ENCODE measurements around the gene B4GALT7.

The B4GALT7 gene, protein sequence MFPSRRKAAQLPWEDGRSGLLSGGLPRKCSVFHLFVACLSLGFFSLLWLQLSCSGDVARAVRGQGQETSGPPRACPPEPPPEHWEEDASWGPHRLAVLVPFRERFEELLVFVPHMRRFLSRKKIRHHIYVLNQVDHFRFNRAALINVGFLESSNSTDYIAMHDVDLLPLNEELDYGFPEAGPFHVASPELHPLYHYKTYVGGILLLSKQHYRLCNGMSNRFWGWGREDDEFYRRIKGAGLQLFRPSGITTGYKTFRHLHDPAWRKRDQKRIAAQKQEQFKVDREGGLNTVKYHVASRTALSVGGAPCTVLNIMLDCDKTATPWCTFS

DNA sequence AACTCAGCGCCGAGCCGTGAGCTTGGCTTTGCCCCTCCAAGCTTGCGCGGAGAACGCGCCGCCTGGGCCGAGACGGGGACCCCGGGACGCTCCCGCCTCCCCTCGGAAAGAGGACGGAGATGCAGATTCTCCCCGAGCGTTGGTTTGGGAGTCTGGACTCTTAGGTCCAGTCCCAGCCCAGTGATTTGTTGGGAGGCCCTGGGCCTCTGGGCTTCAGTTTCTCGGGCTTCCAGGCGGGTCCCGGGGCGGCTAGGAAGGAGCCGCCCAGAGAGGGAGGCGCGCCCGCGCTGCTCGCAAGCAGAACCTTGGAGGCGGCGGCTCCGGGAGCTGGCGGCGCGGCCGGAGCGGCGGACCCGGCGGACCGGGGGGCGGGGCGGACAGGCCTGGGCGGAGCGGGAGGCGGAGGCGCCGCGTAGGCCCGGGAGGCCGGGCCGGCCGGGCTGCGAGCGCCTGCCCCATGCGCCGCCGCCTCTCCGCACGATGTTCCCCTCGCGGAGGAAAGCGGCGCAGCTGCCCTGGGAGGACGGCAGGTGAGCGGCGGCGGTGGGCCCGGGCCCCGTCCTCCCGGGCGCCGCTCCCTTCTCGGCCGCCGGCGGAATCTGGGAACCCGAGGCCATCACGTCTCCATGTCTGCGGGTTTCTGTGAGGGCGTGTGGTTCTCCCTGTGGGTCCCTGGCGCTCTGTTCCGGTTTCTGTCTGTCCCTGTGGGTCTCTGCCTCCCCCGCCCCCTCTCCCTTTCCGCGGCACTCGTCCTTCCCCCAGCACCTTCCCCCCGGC, at the start of gene B4GALT7:
Gene B4GALT7 (plus strand): TSS at position 402 of the 777 bp plus-strand sequence. CDS start 79 bp downstream, at position 481.
- DNase-seq (ENCODE audit: low read depth): peak; percentile 31
- TF ChIP-seq, protein P1, sequence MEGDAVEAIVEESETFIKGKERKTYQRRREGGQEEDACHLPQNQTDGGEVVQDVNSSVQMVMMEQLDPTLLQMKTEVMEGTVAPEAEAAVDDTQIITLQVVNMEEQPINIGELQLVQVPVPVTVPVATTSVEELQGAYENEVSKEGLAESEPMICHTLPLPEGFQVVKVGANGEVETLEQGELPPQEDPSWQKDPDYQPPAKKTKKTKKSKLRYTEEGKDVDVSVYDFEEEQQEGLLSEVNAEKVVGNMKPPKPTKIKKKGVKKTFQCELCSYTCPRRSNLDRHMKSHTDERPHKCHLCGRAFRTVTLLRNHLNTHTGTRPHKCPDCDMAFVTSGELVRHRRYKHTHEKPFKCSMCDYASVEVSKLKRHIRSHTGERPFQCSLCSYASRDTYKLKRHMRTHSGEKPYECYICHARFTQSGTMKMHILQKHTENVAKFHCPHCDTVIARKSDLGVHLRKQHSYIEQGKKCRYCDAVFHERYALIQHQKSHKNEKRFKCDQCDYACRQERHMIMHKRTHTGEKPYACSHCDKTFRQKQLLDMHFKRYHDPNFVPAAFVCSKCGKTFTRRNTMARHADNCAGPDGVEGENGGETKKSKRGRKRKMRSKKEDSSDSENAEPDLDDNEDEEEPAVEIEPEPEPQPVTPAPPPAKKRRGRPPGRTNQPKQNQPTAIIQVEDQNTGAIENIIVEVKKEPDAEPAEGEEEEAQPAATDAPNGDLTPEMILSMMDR (IDR thresholded peaks at IDR 0.05; ENCODE audit: low read depth, low read length, missing control alignments): no peak
- in situ Hi-C loops (cut with HindIII; ENCODE audit: low sequenced_read_pairs): no loop called here
- peak within 1 kb of the TSS; percentile 81 for H3K4me3 ChIP-seq (ENCODE audit: low read depth, low read length)

DNA sequence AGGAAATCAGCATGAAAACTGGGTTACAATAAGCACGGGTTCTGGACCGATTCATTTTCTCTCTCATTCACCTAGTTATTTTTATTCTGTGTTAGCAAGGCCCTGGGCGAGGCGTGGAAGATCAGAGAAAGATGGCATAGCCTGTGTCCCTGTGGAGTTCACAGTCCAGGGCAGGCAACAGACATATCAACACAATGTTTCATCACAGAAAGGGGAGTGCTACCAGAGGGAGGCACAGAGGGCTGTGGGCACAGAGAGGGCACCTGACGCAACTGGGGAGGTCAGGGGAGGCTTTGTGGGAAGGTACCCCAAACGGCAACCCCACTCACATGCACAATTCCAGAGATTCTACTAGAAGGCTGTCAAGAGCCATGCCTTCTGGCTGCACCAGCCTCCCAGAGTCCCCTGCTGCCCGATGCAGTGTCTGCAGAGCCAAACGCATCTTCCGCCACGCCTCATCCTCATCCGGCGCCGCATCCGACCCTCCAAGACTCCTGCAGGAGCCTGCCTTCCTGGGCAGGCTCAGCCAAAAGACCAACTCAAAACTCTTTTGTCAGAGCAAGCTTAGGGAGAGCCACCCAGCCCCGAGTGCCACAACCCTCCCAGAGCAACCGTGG, 47.0 kb upstream of the B4GALT7 start:
- in situ Hi-C loops (cut with HindIII; ENCODE audit: low sequenced_read_pairs): no loop called here
- TF ChIP-seq, protein P1 (IDR thresholded peaks at IDR 0.05; ENCODE audit: low read depth, low read length, missing control alignments): no peak
- peak overlapping the region; percentile 80 for H3K4me3 ChIP-seq (ENCODE audit: low read depth, low read length)
- DNase-seq (ENCODE audit: low read depth): no peak

DNA sequence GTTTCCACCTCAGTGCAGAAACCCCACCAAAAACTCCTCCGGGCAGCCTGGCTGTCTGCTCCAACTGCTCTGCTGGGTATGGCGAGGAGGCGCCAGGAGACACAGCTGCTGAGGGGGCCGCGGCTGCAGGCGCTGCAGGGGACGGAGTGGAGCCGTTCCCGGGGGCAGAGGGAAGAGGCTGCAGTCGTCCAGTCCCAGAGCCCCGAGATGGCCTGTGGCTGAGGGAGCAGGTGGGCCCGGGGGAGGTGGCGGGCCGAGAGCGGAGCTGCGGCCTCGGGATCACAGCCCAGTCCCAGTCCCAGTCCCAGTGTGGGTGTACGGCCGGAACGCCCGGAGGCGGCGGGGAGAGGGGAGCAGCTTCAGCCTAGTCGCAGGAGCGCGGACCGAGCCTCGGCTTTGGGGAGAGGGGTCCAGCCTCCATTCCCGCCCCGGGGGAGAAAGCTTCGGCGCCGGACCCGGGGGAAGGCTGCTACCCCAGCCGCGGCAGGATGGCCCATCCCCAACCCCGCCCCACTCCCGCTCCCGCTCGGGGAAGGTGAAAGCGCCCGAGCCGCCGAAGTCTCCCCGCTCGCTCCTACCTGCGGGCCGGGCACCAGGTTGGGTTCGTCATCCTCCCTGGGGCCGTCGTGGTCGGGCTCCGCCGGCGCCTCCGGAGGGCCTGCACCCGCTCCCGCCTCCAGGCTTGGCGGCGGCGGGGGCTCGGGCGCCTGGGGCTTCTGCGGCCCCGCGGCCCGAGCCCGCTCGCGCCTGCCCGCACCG, 46.1 kb upstream of the B4GALT7 start:
- no peak for DNase-seq (ENCODE audit: low read depth)
- in situ Hi-C loops (cut with HindIII; ENCODE audit: low sequenced_read_pairs): no loop called here
- TF ChIP-seq, protein P1 (IDR thresholded peaks at IDR 0.05; ENCODE audit: low read depth, low read length, missing control alignments): no peak
- H3K4me3 ChIP-seq (ENCODE audit: low read depth, low read length): peak overlapping the region; percentile 80

DNA sequence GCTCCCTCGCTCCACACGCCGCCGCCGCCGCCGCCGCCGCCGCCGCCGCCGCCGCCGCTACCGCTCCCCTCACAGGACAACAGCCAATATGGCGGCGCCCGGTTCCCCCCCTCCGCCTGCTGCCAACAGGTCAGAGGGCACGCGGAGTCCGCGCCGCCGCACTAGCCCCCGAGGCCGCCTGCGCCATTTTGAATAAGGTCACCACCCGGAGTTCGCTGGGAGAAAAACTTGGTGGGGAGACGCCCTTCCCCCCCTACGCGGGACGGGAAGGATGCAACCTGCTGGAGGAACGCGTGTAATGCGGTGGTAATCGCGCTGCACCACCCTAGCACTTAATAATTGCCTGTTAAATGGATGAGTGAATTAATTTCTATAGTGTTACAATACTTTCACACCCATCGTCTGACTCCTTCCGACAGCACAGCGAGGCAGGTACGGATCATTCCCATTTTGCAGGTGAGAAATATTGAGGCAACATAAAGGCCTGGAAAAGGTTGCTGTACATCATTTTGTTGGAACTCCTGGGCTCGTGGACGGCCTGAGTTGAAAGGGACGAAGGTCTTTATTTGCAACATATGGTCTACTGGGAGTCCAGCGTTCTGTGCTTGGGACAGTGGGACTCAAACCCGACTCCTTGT, 45.3 kb upstream of the B4GALT7 start, which contains the start of gene FAM193B:
Gene FAM193B (minus strand): TSS at position 90 of the 638 bp plus-strand sequence. CDS start 105 bp downstream, outside the sequence.
- in situ Hi-C loops (cut with HindIII; ENCODE audit: low sequenced_read_pairs): no loop called here
- peak; percentile 65 for DNase-seq (ENCODE audit: low read depth)
- TF ChIP-seq, protein P1 (IDR thresholded peaks at IDR 0.05; ENCODE audit: low read depth, low read length, missing control alignments): peak; percentile 13
- H3K4me3 ChIP-seq (ENCODE audit: low read depth, low read length): peak within 1 kb of the TSS; percentile 80

DNA sequence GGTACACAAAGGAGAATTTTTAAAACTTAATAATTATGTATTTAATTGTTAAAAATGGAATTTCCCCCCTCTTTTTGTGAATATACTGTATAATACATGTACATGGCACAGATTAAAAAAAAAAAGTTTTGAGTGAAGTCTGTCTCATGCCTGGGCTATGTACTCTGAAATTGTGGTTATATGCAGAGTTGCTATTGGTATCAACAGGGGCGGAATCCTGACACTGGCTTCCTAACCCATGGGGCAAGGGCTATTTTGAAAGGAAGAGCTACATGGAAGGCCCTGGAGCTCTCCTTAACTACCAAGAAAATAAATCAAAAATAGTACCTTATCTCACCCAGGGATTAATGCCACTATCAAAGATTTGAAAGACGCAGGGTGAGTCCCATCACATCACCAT, 44.7 kb upstream of the B4GALT7 start:
- TF ChIP-seq, protein P1 (IDR thresholded peaks at IDR 0.05; ENCODE audit: low read depth, low read length, missing control alignments): no peak
- in situ Hi-C loops (cut with HindIII; ENCODE audit: low sequenced_read_pairs): no loop called here
- peak overlapping the region; percentile 44 for H3K4me3 ChIP-seq (ENCODE audit: low read depth, low read length)

More for the DNA sequence above, 44.7 kb upstream of the B4GALT7 start:
- no peak for DNase-seq (ENCODE audit: low read depth)

Measured in astrocyte of the cerebellum (primary cell).